Stimulated activated naive CD8-positive, alpha-beta T cell treated with anti-CD3 and anti-CD28 coated beads, Interleukin-15, Interleukin-2, amounts not matched to agents 100 U/mL and 50 U/mL, for 24 hours (primary cell): Measurements from ENCODE around the gene KCNK10.

Experiments used
- ATAC-seq: fragments of 150-1000 bp; cut with Tn5 transposase; one replicate; pipeline ENCODE4 v1.10.0; 2021
- DNase-seq: peaks from one replicate; pipeline ENCODE4 v3.0.0; 2021

The KCNK10 gene

DNA sequence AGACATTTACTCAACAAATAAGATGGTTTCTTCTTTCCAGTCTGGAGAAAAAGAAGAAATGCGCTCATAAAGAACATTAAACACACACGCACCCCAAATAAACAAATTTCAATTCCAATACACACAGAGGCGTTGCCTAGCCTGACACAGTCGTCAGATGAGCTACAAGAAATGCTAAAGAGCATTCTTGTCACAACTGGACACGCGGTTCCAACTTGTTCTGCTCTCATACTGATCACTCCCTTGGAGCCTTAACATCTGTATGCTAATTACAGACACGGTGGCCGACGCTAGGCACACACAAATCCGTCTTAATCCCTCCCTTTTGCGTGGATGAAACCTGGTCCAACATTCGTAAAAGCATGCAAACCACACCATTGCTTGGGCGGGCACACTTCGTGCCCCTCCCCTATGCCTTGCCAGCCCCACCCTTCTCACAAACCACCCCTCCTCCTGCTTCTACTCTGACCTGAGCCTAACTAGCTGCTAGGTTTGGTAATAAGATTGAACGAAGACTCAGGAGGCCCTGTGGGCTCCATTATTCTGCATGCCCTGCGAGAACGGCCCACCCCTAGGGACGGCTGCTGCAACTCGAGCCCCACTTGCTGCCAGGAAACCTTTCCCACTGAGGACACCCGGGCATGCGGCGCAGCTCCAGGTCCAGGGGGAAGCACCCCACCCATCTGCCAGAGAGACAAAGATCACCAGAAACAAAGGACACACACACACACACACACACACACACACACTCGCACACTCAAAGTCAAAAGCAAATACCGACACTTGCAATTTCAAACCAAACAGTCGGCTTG, 1.2 kb downstream of the KCNK10 start:
- ATAC-seq: no peak
- no peak for DNase-seq

DNA sequence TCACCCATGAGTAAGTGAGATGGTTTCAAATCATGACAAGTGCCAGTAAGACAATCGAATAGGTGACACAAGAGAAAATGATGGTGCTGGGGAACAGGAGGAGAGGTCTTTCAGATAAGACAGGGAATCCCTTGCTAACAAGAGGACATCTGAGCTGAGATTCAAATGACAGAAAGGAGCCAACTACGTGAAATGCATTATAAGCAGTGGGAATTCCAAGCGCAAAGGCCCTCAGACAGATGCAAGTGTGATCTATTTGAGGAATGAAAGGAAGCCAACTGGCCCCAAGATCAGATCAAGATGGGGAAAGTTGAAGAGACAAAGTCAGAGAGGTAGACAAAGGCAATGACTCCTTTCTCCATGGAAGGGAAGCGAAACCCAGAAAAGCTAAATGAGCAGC, 4.7 kb downstream of the KCNK10 start:
- DNase-seq (no peak), ATAC-seq (no peak)

DNA sequence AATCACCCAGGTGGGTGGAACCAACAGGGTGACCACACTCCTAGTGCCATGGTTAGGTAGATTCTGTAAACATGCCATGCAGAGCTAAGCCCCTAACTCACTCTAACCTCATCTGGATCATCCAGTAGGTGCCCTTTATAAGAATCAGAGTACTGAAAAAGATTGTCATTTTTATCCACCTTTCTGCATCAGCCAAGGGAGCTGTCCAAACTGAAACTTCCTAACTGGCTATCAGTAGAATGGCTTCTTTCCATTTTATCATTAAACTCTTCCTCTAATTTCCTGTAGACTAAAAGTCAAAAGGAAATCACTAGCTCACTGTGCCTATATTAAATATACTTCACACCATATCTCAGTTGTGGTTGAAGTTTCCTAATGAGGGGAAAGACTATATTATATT, 6.5 kb downstream of the KCNK10 start:
- DNase-seq (no peak), ATAC-seq (no peak)

DNA sequence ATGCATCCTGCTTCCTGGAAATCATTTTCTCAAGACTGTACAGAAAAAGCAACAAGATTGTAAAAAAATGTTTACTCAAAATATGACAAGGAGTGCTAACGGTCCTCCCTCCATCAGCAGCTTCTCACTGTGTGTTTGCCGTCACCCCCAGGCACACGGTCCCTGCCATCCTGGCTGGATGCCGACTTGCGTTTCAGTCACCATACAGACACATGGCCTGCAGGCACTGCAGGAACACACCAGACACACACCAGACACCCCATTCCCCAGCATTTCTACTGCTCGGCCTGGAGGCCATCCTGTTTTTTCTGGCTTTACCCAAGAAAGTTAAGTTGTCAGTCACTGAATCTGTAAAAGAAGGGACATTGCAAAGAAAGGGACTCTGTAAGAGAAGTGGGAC, 10.8 kb downstream of the KCNK10 start:
- no peak for ATAC-seq
- no peak for DNase-seq

DNA sequence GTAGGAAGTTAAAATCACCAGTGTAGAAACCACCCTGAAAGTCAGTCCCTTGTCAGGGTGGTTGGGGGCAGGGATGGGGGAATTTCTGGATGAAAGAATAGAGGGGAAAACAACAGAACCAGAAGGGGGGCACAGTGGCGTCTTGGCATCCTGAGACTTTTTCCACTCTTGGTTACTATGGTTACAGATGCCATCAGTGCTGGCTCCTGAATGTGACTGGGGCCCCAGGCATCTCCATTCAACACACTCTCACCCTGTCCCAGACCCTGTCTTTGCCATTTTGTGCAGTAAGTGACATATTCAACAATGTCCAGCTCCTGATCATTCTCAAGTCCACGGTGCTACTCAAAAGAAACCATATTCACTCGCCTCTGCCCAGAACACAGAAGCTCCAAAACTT, 11.3 kb downstream of the KCNK10 start:
- ATAC-seq: no peak
- DNase-seq: no peak

DNA sequence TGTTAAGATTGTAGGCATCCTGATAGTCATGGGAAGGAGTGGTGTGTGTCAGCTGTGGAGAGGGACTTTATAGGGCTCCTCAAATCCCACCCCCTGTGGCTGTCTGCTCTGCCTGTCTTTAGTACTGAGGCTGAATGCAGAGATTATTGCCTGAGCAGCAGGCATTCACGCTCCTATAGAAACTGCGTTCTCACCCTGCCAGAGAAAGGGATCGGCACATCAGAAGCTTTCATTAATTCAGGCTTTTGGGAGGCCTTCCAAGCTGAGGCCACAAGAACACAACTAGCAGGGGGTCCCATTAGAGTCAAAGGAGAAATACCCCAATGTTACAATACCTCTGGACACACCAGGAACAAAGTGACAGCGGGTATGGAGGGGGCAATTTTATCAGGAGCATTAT, 12.6 kb downstream of the KCNK10 start:
- DNase-seq: no peak
- no peak for ATAC-seq

DNA sequence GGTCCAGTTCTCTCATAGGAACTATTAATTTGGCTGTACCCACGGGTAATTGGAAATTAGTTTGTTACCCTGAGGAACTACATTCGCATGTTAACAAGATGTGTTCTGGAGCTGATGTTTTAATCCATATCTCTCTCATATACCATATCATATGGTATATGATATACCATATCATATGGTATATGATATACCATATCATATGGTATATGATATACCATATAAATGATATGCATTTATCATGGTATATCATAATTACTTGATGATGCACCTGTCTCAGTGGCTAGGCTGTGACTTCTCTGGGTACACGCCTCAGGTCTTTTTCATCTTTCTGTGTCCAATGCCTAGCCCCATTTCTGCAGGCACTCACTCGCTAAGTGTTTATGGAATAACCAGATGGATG, 13.0 kb downstream of the KCNK10 start:
- DNase-seq (no peak), ATAC-seq (no peak)

DNA sequence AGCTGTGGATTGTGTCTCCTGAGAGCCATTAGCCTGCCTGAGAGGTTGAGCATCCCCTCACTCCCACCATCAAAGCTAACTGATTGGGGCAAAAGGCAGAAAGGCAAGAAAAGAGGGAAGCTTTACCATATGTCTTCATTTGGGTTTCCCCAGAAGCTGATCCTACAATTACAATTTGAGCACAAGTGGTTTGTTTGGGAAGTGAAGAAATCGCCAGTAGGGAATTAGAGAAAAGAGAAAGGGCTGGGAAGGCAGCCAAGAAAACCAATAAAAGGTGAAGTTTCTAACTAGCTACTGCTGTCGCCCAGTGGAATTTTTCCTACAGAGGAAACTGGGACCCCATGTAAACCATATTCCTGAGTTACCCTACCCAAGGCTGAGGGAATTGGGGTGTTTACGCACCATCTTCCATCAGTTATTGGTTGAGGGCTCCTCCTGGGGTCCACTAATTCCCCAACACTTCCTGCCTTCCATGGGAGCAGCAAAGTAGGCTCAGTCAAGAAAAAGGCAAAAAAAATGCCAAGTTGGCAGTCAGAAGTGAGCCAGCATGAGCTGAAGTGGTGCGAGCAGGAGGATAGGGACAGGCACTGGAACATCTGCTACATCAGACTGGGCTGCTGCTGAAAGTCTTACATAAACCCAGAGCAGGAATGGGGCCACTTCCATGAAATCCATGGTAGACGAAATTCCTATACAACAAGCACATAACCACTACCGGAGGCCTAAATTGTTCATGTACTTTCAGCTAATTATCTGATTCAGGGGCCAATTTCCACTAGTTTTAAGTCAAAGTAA, 17.3 kb downstream of the KCNK10 start:
- DNase-seq (no peak), ATAC-seq (no peak)

DNA sequence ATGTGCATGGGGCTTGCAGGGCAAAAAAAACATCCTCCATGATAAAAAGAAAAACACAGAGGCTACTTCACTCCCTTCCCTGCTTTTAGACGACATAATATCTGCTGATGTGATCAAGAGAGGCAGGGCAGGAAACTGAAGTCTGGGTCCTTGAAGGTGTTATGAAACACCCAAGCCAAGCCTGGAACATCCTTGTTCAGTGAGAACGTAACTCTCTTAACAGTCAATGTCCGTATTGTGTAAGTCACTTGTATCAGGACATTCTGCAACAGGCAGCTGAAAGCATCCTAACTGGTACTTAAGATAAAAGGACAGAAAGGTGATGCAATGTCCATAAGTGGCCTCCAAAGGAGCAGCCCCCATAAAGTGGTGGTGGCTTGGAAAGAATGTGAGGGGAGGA, 20.0 kb downstream of the KCNK10 start:
- ATAC-seq: no peak
- DNase-seq: no peak

DNA sequence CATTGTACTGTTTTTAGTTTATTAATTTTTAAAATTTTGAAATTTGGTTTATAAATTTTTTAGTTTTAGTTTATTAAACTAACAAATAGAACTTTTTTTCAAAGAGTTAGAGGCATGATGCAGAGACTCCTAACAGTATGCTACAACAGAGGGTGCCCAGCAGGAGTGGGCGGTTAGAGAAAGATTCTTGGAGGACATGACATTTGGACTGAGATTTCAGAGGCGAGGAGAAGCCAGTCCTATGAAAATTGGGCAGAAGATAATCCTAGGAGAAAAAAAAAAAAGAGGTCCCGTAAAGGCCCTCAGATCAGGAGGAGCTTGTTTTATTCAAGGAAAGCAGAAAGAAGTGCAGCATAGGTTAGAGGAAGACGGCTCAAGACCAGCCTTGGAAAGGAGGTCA, 21.7 kb downstream of the KCNK10 start:
- DNase-seq (no peak), ATAC-seq (no peak)

DNA sequence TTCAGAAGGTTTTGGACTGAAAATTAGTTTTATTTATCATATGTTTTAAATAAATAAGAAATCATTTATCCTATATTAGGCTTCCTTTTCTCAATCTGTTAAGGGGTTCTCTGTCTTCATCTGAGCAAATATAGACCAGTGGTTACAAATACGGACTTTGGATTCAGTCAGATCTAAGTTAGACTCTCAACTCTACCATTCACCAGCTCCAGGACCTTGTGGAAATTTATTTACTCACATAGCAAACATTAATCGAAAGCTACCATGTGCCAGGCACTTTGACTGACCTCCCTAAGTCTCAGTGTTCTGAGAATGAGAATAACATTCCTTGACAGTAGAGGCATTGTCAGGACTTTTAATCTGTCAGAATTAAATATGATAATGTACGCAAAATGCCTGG, 22.3 kb downstream of the KCNK10 start:
- DNase-seq: no peak
- ATAC-seq: no peak

DNA sequence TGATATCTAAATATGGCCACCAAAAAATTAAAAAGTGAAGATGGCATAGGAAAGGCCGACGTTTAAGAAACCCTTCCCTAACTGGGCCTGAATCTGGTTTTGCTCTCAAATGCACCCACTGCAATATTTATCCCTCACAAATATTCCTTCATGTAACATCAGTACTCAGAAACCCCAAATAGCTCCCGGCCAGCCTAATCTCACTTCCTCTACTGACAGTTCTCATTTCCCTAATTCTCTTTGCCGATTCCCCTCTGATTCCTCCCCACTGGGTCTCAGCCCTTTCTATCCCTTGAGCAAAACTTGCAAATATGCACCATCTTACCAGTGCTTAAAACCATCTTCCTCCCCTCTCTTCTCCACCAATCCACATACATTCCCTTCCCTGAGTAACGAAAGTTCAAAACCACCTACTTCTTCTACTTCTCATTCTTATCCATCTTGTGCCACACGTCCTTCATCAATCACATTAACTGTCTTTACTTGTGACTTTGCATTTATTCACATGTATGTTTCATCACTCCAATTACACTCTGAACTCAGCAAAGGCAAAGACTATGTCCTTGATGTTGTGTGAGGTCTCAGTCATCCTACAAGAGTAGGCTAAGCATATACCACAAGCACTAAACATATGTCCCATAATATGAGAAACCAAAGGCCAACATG, 23.1 kb downstream of the KCNK10 start:
- ATAC-seq (no peak), DNase-seq (no peak)

DNA sequence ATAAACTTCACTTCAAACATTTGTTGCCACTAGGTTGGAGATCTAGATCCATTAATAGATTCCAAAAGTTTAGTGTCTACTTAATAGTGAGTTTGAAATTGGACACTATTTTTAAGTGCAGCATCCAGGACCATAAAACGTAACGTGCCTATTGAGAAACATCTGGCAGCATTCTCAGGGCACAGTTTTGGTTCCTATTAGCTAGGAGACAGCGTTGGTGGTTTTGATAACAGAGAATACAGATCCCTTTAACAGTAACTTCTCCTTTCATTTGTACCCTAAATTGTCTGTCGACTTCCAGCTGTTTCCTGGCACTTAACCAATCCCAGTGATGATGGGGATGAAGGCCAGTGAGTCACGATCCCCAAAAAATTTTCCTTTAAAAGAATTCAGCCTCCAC, 25.8 kb downstream of the KCNK10 start:
- DNase-seq (no peak), ATAC-seq (no peak)

DNA sequence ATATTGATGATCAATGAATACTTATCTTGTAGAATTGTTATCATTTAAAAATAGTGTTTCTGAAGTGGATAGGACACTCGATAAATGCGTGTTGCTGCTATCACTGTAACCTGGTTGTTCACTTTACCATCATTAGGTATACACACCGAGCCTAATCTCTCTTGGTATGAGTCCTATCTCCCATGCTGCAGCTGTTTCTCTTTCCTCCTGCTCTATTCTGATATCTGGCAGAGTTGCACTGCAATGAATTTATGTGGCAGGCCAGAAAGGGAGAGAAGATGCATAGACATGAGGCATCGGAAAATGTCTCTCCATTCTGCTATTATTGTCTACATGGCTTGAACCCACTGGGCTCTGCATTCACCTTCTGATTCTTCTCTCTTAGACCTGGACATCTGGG, 26.7 kb downstream of the KCNK10 start:
- ATAC-seq (no peak), DNase-seq (no peak)

DNA sequence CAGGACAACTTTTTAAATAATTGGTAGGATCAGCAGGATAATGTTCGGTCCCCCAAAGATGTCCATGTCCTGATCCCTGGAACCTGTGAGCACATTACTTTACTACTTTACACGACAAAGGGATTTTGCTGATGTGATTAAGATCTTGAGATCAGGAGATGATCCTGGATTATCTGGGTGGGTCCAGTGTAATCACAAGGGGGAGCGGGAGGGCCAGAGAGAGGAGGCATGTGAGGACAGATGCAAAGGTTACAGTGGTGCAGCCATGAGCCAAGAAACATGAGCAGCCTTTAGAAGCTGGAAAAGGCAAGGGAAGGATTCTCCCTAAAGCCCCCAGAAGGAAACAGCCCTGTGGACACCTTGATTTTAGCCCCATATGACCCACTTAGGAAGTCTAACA, 33.1 kb downstream of the KCNK10 start:
- DNase-seq: no peak
- no peak for ATAC-seq

DNA sequence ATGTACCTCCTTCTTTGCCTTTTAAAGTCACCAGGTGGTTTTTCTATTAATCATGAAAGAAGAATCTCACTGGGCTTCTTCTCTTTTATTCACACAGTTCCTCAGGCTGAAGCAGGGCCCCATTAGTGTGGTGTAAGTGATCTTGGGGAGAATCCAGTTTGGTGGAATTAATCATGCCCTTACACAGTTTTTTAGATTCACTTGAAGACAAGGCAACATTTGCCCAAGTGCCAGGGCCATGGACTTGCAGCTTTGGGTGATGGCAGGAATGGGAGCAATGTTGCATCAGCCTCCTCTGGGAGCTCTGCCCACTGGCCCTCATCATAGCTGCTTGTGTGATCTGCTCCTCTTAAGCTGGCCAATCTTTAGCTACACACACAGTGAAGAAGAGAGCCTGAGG, 33.8 kb downstream of the KCNK10 start:
- DNase-seq (no peak), ATAC-seq (no peak)

DNA sequence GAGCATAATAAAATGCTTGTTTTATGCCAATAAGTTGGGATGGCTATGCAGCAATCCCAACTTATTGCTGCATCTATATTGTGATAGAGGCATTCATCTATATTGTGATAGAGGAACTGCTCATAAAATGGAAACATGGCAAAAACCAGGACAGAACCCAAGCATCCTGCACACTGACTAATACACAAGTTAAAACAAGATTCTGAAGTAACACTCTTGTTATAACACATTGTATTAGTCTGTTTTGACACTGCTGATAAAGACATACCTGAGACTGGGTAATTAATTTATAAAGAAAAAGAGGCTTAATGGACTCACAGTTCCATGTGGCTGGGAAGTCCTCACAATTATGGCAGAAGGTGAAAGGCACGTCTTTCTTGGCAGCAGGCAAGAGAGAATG, 36.8 kb downstream of the KCNK10 start:
- ATAC-seq (no peak), DNase-seq (no peak)

DNA sequence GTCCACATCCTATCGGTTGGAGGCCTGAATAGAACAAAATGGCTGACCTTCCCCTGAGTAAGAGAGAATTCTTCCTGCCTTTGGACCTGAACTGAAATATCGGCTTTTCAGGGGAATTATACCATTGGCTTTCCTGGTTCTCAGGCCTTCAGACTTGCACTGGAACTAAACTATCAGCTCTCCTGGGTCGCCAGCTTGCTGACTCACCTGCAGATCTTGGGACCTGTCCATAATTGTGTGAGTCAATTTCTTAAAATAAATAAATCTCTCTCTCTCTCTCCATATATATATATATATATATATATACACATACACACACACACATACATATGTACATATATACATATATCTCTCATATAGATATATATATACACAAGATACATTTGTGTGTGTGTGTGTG, 41.6 kb downstream of the KCNK10 start:
- ATAC-seq (no peak), DNase-seq (no peak)

DNA sequence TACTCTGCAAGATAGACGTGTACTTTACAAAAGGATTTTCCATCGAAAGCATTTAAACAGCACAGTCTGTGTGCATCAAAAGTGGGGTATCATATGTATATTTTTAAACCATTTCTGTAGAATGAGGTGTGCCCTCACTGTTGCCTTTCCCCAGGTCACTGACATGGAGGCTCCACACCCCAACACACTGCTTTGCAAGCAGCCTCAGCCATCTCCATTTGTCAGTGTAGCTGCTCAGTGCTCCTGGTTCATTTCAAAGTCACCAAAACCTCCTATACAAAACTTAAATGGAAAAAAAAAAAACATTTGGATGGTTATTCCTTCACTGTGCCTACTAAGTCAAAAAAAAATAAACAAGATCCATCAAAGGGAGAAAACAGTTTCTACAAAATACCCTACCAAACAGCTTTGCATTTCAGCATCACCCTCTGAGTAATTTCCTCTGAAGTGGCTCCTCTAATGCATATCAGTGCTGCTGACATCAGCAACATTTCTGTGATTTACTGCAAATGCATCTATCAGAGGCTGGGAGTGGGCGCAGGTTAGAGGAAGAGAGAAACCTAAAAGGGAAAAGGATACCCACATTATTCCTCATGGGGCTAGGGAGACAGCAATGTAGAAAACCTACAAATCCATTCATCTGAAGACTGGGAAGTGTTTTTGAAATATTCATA, 46.0 kb downstream of the KCNK10 start:
- DNase-seq (no peak), ATAC-seq (no peak)

DNA sequence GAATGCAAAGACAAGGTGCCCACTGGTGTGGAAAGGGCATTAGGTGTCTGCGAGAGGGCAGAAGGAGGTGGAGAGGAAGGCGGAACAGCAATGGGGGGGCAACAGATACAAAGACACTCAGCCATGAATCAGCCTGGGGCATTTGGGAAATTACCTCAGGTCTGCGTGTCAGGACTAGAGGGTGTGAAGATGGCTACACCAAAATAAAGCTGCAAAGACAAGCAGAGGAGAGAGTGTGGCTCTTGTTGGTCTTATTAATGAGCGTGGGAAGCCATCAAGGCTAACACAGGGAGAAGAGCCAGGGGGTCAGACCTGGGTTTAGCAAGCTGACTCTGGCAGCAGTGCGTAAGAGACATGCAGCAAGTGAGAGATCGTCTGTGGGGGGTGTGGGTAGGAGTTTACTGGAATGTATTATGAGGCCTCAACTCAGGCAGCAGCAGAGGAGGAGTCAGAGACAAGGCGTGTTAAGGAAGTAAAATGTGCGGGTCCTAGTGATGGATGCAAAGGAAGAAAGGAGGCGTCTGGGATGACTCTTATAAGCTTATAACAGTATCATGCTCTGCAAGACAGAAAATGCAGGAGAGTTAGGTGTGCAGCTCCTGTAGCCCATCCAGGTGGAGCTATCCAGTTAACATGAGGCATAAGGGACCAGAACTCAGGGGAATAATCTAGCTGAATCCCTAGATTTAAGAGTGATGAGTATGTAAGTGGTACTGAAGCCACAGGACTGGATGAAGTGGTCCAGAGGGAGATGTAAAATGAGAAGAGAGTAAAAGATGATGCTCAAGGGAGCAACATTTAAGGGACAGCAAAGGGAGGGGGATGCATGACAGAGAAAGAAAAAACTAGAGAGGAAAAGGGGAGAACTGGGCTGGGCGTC, 50.4 kb downstream of the KCNK10 start:
- no peak for DNase-seq
- ATAC-seq: no peak

DNA sequence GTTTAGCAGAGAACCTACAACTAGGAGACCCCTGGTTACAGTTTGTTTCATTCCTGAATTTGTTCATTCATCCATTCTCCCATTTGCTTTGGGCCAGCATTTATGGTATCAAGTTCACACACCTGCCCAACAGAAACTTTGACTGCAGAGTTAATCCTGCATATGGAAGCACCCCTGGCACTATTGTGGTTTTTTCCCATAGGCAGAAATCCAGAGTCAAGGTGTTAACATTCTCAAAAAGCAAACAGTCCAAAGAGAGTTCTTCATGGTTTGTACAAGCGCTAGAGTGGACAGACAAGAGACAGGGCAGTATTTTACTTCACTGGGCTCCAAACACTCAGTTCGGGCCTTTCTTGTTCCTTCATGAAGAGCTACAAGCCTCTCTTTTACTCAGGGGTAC, 51.9 kb downstream of the KCNK10 start:
- DNase-seq: no peak
- ATAC-seq: no peak

DNA sequence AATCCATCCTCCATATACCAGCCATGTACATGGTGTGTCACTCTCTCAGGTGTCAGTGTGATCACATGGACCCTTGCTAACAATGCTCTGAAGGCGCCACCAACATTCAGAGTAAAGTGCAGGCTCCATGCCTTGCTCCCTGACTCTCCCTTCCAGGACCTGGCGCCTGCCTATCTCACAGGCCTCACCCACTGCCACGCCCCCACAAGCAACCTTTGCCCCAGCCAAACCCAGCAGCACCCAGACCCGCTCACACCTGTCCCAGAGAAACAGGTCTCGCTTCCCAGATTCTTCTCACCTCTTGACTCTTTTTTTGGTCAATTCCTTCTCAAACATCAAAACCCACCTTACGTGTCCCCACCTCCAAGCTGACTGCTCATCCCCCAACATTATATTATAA, 52.3 kb downstream of the KCNK10 start:
- ATAC-seq (no peak), DNase-seq (no peak)
